ENCODE results near the gene YKT6.
"Not testable (repeated sequence)": the region's sequence is repeated elsewhere in the genome, so short reads cannot be mapped to it uniquely, and the experiment has no call there.

YKT6 gene

GRCh38 chr7:44172803-44173424 is 27.9 kb upstream of the YKT6 start:
- DNase-seq, result peak; percentile 70

- no peak for DNase-seq
Observed at GRCh38 chr7:44173911-44174693, 26.7 kb upstream of the YKT6 start.

DNA sequence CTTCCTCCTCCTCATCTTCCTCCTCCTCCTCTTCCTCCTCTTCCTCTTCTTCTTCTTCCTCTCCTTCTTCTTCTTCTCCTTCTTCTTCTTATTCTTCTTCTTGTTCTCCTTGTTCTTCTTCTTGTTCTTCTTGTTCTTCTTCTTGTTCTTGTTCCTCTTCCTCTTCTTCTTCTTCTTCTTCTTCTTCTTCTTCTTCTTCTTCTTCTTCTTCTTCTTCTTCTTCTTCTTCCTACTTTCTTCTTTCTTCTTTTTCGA is 26.2 kb upstream of the YKT6 start:
- DNase-seq, result not testable (repeated sequence)

GRCh38 chr7:44175730-44176129 is 25.0 kb upstream of the YKT6 start:
- DNase-seq, result no peak

GRCh38 chr7:44176486-44176885 is 24.3 kb upstream of the YKT6 start:
- peak; percentile 40 for DNase-seq

- peak; percentile 85 for DNase-seq
Observed at GRCh38 chr7:44177570-44178131, 23.1 kb upstream of the YKT6 start.

GRCh38 chr7:44180631-44181030 is 20.1 kb upstream of the YKT6 start:
- no peak for DNase-seq

GRCh38 chr7:44182827-44183226 is 18.0 kb upstream of the YKT6 start:
- no peak for DNase-seq

GRCh38 chr7:44183386-44183785 is 17.4 kb upstream of the YKT6 start:
- no peak for DNase-seq

DNA sequence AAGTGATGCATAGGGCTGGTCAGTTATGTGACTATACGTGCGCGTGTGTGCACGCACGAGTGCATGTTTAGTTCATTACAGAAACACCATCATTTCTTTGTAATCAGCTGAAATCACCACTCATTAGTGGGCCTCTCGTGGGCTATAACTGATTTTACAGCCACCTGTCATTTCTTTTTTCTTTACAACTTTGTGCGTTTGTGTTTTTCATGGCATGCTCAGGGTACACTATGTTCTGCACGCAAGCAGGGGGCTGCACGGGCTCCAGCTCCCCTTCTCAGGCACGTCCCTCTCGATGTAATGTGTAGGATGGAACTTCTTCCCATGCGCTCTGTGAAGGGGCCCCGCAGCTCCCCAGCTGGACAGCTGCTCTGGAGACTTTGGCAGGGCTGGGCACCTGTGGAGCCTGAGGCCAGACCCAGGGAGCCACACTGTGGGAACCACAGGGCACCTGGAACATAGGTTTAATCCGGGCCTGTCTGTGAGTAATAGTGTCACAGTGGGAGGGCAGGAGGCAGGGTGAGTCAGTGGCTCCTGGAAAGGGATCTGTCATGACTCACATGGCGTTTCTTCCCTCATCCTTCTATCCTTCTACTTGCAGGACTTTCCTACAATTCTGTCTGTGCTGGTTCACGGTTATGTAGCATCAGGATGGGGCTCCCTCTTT is 16.4 kb upstream of the YKT6 start:
- DNase-seq, result peak; percentile 95

DNA sequence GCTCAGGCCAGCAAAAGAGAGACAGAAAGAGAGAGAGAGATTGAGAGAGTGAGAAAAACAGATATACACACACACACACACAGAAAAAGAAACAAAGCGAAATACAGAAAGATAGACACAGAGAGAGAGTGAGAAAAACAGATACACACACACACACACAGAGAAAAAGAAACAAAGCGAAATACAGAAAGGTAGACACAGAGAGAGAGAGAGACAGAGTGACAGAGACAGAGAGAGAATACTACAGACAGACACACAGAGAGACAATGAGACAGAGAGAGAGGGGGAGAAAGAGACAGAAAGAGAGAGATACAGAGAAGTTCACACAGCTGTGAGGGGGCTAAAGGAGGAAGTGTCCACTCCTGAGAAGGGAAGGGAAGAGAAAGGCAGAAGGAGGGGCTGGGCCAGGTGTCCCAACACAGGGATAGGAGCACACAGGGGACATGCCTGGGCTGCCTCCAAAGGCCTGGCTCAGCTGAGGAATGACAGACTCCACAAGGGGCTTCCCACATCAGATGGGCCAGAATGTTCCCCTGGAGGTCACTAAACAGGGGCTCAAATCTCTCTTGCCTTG is 15.8 kb upstream of the YKT6 start:
- peak; percentile 33 for DNase-seq

DNA sequence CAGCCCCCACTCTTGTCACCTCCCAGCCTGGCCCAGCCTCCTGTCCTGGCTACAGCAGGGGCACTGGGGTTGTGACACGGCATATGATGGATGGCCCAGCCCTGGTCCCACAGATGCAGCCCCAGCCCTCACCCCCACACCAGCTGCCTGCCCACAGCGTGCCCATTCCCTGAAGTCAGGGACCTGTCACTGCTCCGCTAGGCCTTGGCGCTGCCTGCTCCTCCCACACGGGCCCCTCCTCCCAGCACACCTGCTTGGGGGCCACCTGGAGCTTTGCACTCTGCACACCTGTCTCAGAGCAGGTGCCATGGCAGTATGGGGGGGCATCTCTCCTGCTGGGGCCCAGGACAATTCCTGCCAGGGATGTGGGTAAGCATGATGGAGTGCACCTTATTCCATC is 15.0 kb upstream of the YKT6 start:
- peak; percentile 86 for DNase-seq

GRCh38 chr7:44186736-44187135 is 14.0 kb upstream of the YKT6 start:
- DNase-seq, result no peak

- no peak for DNase-seq
Observed at GRCh38 chr7:44187636-44188416, 13.0 kb upstream of the YKT6 start.

DNA sequence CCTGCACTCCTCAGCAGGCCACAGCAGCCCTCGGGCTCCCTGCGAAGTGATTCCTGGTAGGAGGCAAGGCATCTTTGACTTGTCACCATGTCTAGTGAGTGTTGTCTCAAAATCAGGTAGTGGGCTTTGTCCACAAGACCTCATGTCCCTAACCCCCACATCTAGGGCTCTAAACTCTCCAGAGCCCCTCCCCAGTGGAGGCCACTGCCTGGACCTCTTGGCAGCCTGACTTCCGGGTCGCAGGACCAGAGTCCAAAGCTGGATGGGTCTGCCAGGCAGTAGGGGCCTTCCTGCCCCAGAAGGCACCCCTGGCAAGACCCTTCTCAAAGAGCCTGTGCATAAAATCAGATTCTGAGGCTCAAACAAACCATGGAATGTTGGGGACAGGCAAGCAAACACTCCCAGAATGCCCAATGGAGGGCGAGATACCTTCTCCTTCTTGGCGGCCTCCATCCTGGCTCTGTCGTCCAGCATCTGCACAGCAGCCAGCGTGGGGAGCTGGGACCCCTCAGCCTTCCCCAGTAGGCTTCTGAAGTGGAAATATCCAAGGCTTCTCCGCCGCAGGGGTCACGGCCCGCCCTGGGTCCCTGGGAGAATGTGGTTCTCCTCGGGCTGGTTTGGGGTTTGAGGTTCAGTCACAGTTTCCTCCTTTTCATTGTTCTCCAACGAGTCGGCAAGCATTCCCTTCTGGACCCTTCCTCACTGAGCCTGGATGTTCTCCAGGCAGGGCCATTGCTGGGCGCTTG is 12.1 kb upstream of the YKT6 start:
- no peak for DNase-seq

GRCh38 chr7:44189286-44189992 is 11.3 kb upstream of the YKT6 start, which contains the start of gene GCK:
Gene GCK (minus strand): TSS chr7:44189439. CDS start chr7:44188953, 486 bp downstream.
- peak; percentile 90 for DNase-seq

DNA sequence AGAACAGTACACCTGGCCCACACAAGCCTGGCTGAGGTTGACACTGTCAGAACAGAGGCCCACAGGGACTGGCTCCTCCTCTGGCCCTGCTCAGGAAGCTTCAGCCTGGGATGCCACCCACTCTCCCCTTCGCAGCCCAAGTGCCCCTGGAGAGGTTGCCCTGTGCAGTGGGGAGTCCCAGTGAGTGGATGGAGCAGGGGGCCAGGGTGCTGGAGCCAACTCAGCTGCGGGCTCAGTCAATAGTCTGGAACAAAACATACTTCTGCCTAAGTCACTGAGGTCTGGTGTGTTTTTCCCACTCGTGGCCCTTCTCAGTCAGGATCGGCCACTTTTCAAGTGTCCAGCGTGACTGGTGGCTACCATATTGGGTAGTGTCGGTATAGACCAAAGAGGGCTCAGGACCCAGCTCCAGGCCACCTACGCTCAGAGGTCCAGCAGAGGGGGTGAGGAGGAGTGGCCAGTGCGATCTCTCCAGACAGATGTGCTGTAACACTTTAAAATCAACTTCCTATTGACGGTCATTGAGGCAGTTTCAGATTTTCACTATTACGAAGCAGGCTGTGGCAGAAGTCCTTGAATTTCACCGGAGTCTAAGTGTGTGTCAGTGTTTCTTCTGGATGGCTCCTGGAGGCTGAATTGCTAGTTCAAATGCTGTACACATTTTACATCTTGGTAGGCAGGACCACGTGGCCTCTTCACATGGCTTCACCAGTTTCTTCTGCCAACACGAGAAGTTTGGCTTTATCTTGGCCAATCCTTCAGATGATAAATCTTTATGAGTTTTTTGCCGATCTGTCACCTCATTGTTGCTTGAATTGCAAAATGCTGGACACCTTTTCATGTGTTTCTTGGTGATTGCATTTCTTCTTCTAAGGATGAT is 10.5 kb upstream of the YKT6 start:
- DNase-seq, result no peak

- no peak for DNase-seq
Observed at GRCh38 chr7:44191171-44191570, 9.6 kb upstream of the YKT6 start.

DNA sequence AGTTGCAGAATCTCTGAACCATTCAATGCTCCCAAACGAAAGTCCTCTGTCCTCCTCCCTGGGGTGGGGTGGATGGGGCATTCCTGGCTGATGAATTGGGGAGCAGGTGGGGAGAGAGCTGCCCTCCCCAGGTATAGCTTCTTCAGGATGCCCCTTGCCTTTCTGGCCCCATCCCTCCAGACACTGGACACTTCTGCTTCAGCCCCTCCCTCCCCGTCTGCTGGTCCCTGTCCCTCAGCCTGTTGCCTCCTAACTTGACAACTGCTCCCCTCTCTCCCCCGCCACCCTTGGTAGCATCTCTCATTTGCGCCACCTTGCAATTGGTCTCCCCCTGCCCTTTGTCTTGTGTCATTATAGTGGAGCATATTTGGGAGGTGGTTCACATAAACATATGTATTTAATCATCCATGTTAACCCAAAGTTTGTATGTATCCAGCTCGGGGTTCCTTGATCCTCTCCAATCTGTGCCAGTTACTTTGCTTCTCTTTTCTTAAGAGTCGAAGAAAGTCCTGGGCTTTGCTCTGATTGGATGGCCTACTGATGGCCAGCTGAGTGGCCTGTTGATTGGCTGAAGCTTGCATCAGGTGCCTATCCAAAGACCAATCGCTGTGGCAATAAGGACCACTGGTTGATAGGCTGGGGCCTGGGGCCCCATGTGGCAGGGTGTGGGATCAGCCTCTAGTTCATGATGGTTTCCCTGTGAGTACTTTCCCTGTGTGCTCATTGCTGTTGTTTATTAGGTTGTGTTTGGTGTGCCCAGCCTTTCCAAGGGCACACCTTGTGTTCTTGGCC is 7.6 kb upstream of the YKT6 start:
- no peak for DNase-seq

Data from NCI-H69 (cell line).